NCI-H524 treated with DMSO at 0.1 percent for 48 hours (cell line): ENCODE results near the gene STAT3.

Experiments
- DNase-seq: peaks from one replicate; lab custom pipeline; 2025; lab: John Stamatoyannopoulos, UW

STAT3 gene

DNA sequence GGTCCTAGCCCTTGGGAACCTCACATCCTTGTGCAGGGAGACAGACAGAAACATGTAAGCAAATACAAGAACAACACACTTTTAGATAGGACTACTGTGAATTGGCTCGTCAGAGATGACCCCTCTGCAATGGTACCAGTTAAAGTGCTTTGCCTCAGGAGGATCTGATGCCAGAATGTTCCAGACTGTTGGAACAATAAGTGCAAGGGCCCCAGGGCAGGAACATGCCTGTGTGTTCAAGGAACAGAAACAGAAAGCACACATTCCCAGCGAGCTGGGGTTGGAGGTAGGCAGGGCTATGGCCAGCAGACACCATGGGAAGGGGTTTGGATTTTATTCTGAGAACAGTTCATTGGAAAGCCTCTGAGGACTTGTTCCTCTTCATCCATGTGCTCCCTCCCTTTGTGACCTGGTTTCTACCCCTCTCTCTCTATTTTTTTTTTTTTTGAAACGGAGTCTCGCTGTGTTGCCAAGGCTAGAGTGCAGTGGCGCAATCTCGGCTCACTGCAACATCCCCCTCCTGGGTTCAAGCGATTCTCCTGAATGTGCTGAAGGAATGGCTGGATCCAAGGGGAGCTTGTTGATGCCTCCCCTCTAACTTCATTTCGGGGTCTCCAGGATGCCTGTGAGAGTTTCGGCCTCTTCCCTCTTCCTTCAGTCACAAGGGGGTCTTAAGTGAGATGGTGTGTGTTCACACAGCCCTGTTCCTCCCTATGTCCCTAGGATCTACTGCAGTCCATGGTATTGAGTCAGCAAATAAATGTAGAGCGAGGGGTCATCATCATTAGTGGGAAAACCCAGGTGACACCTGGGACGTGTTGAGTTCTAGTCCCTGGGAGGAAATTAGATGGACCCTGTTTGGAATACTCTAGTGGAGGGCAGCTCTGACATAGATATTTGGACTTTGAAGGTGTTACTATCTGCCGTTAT lies 93.5 kb downstream of the STAT3 start:
- DNase-seq, result no peak

DNA sequence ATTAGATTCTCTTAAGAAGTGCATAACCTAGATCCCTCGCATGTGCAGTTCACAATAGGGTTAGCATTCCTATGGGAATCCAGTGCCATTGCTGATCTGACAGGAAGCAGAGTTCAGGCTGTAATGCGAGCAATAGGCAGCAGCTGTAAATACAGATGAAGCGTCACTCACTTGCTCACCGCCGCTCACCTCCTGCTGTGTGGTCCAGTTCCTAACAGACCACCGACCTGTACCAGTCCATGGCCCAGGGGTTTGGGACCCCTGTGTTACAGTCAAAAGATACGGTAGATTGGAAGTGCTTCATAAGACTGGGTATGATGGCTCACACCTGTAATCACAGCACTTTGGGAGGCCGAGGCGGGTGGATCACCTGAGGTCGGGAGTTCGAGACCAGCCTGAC lies 97.1 kb downstream of the STAT3 start:
- DNase-seq, result no peak

DNA sequence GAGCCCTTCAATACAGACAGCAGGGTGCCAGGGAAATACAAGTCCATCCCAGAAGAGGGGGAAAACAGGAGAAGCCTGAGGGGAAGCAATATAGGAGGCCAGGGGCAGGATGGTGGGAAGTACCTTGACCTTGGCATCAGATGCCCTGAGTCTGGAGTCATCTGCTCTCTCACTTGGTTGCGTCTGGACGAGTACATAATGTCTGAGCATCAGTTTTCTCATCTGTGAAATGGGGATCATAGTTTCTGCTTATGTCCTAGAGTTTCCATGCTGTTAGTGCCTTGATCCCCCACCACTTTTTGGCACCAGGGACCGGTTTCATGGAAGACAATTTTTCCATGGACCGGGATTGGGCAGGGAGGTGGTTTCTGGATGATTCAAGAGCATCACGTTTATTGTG lies 97.7 kb downstream of the STAT3 start:
- DNase-seq, result no peak

DNA sequence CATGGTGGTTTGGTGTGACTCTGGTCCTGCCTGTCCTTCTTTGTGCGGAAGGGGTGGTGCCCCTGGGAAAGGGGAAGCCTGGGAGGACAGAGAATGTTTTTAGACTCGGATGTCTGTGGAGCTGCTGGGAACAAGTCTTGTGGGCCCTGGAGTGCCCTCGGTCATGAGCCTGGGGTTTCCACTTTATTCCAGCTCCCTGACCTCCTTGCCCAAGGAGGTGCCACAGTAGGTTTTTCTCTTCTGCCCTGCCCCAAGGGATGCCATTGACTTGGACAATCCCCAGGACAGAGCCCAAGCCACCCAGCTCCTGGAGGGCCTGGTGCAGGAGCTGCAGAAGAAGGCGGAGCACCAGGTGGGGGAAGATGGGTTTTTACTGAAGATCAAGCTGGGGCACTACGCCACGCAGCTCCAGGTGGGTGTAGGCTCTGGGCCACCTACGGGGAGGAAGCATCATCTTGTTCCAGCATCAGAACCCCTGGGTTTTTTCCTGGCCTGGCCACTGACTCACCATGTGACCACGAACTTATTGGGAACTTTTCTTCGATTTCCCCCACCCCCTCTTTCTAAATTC lies 98.5 kb downstream of the STAT3 start:
- DNase-seq, result no peak

DNA sequence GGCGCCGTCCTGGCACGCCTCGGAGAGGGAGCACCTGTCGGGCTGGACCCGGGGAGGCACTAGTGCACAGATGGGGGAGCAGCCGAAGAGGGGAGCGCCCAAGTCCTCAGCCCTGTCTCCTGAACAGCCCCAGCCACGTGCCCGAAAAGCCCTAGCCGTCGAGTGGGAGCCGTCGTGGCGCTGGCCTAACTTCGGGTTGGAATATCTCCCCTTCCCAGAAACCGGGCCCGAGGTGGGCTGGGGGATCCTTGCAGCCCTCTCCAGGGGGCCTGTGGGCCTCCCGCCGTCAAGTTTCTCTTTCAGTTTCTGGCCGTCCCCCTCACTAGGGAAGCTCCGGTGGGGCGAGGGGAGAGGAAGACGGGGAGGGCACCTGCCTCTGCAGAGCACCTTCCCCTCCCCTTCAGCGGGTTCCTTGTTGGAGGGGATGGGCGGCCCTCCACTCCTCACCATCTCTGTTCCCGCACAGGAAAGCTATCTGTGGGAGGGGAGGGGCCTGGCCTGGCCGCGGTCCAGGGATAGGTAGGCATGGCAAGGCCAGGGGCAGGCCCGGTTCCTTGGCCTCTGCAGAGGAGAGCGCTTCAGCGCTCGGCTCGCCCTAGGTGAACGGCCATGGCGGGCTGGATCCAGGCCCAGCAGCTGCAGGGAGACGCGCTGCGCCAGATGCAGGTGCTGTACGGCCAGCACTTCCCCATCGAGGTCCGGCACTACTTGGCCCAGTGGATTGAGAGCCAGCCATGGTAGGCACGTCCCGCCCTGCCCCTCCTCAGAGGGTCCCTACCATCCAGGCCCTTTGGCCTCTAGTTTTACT lies 99.2 kb downstream of the STAT3 start:
- no peak for DNase-seq

DNA sequence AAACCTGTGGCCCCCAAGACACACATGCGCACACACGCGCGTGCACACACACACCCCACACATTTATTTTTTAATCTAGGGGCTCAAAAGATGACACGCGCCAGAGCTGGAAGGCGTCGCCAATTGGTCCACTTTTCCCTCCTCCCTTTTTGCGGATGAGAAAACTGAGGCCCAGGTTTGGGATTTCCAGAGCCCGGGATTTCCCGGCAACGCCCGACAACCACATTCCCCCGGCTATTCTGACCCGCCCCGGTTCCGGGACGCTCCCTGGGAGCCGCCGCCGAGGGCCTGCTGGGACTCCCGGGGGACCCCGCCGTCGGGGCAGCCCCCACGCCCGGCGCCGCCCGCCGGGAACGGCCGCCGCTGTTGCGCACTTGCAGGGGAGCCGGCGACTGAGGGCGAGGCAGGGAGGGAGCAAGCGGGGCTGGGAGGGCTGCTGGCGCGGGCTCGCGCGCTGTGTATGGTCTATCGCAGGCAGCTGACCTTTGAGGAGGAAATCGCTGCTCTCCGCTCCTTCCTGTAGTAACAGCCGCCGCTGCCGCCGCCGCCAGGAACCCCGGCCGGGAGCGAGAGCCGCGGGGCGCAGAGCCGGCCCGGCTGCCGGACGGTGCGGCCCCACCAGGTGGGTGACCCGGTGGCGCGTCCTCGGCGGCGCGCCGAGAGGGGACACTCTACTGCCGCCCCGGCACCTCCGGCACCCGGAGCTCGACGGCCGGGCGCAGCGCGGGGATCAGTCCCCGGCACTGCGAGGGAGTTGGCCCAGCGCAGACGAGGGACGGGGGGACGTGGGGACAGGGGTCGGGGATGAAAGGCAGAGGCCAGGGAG lies 100.1 kb downstream of the STAT3 start, which contains the start of gene STAT5A:
STAT5A (plus strand) TSS at position 522 of the 826 bp plus-strand sequence. CDS start 914 bp downstream, outside the sequence.
- no peak for DNase-seq

DNA sequence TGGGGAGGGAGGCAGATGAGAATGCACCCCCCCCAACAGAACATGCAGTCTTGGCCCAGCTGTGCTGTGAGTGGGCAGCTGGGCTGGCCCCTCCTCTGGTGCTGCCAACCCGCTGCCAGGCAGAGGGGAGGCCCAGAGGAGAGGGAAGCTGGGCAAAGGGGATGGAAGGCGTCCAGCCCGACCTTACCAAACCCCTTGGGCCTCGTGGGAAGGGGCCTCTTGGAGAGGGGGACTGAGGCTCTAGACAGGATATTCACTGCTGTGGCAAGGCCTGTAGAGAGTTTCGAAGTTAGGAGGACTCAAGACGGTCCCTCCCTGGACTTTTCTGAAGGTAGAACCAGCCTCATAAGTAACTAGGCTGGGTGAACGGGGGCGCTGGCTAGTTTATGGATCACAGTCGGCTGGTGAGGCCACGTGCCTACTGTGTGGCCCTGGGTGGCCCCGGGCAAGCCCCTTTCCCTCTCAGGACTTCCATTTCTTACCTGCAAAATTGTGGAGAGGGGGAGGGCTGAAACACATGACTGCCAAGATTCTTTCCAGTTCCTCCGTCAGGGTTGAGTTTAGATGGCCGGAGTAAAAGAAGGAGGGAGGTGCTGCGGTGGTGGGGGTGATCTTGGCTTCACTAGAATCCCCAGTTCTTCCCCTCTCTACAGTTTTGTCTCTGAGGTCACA lies 100.8 kb downstream of the STAT3 start:
- DNase-seq, result no peak

DNA sequence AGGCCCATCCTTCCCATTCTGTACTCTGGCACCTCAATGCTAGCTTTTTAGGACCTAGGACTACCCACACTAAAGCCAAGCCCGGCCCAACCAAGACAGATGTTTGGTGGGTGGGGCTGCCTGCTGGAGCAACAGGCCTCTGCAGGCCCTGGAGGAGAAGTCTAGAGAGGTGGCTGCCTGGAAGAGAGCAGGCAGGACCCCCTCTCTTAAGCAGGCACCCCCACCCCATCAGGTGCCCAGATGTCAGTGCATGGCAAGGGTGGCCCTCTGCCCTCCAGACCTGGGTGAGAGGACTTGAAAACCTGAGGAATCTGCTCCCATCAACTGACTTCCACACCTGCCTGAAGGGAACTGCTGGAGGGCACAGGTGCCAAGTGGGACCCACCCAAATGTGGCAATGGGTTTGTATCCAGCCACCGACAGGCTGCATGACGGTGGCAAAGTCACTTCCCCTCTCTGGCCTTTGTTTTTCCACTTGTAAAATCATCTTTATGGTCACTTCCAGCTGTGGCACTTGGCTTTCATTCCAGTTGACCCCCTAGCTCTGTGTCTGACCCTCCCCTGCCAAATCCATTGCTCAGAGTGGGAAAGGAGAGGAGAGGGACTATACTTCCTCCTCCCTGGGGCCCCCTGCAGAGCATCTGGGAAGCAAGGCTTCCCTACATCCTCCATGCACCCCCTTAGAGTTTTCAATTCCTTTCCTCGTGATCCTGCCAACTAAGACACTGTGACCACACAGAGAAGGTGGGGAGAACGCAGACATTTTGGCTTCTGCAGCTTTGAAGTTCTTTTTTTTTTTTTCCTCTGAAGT lies 101.6 kb downstream of the STAT3 start:
- no peak for DNase-seq

DNA sequence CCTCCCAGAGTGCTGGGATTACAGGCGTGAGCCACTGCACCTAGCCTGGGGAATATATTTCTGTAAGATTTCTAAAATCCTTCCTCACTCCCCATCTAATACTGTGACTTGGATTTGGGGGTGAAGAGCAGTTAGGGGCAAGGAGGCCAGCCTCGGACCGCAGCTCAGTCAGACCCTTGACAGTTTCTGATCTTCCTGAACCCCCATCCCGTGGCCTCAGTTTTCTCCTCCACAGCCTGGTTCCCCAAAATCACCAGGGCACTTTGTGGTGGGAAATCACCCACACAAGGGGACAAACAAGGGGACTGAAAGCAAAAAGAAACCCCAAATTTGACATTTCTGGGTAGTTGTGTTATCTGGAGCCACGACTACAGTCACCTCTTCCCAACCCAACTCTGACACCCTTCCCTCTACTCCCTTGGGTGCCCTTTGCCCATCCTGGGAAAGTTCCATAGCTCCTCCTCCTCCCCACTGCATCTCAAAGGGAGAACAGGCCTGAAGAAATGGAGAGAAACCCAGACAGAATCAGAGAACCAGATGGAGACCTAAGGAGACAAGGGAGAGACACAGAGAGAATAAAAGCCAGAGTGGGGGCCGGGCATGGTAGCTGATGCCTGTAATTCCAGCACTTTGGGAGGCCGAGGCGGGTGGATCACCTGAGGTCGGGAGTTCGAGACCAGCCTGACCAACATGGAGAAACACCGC lies 102.7 kb downstream of the STAT3 start:
- no peak for DNase-seq

DNA sequence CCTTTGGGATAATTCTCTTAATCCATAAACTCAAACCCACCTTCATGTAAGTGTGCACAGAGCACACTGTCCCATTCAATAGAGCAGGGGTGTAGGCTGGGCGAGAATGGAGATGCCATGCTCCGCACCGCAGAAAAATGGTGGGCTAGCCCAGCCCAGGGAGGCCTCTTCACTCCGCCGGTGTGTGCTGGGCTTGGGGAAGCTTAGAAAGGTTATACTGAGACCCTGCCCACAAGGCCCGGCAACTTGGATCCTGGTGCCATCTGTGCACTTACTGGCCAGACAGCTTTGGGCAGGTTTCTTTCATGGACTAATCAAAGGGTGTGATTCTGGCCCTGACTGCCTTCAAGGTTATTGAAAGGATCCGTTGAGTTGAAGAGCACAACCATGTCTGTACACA lies 103.7 kb downstream of the STAT3 start:
- DNase-seq, result no peak

DNA sequence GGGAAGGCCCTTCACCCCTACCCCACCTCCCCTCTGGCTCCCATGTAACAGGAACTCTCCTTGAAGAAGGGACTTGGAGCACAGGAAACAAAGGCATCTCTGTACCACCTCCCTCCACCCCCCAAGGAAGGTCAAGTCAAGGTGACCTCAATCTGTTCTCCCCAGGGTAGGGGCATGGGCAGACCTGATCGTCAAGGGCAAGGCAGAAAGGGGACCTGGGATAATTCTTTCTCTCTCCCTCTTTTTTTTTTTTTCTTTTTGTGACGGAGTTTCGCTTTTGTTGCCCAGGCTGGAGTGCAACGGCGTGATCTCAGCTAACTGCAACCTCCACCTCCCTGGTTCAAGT lies 104.2 kb downstream of the STAT3 start:
- no peak for DNase-seq

DNA sequence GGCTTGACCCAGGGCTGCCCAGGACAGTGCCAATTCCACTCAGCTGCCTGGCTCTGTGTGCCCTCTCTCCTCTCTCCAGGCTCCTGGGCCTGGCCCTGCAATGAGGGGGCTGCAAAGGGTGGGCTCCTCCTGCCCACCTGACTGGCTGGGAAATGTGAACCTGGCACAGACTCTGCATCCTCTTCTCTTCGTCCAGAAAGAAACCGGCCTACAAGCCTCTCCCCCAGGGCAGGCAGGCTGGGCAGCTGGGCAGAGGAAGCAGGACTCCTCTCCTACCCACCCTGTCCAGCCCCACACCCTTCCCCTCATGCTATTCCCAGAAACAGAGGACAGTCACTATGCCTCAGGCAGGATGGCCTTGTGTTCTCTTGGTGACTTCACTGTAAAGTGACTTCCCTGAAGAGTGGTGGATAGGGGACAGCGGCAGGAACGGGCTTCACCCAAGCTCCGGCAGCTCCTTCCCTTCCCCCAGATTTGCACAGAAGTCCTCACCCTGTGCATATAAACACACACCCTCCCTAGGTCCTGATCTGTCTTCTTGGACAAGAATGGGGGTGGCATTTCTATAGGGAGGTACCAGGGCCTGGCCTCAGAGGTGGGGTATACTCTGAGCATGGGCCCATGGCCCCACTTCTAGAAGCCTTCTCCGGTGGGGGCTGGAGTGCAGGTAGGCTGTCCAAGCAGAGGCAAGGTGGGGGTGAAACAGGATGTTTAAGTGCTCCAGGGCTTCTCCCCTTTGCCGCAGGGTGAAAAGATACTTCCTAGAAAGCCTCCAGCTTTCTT lies 104.8 kb downstream of the STAT3 start:
- no peak for DNase-seq

DNA sequence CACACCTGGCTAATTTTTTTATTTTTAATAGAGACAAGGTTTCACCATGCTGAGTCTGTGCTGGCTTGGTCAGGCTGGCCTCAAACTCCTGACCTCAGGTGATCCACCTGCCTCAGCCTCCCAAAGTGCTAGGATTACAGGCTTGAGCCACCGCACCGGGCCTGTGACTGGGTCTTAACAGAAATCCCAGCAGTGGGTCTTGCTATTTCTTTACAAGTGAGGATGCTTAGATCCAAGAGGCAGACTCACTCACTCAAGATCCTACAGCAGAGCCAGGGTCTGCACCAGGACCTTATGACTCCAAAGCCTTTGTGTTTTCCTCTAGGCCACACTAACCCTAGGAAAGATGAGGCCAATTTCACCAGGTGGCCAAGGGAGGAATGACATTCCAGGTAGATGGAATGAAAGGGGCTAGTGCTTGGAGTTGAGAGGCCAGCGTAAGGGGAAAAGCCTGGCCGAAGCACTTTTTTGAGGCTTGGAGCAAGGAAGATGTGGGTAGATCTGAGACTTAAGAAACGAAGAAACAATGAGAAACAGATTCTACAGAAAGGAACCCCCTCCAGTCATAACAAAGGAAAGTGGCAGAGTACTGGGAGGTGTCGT lies 105.7 kb downstream of the STAT3 start:
- DNase-seq, result no peak

DNA sequence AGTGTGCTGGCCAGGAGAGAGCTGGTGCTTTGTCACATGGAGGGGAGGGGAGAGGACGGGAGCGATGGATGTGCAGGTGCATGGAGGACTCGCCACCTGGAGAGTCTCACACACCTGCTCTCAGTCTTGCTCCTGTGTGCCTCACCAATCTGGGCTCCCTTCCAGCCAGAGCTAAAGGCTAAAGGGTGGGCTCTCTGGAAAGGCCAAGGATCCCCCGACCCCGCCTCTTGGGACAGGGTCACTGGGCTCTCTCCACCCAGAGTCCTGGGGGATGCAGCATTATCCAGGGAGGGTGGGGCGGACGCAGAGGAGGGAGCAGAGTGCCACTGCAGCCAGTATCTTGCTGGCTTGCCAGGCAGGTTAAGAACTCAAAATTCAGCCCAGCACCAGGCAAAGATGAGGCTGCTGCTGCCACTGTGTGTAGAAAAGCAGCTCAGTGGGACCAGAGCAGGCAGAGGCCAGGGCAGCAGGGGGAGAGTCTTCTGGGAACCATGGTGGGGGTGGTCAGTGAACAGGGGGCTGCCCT lies 106.6 kb downstream of the STAT3 start:
- DNase-seq, result no peak

DNA sequence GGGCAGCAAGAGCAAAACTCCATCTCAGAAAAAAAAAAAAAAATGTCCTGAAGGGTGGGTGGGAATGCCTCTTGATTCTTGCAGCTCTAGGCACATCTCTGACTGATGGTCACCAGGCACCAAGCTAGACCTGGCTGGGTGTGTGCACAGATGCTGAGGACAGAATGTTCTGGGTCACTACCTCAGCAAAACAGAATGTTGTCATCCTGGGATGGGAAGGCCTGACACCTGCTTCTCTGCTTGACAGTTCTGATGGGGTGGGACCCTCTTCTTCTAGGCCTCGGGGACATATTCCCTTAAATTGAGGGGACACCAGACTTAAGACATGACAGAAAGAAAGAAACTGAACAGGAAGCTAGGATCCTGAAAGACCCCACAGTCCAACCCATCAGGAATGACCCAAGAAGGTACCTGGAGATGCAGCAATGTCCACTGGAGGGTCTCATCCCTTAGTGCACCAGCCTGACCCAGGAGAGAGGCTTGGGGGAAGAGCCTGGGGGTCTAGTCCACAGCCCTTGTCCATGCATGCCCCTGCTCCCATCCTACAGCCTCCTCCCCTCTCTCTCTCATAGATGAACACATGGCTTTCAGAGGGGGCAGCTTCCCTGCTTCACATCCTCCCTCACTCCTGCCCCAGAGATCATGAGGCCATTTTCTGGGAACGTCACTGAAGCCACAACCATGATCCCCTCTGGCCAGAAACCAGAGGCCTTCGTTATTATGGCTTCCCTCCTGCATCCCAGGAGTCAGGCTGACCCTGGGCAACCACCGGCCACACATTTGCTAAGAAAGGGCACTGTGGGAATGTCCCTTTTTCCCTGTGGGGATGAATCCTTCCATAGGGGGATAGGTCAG lies 108.2 kb downstream of the STAT3 start:
- DNase-seq, result no peak

DNA sequence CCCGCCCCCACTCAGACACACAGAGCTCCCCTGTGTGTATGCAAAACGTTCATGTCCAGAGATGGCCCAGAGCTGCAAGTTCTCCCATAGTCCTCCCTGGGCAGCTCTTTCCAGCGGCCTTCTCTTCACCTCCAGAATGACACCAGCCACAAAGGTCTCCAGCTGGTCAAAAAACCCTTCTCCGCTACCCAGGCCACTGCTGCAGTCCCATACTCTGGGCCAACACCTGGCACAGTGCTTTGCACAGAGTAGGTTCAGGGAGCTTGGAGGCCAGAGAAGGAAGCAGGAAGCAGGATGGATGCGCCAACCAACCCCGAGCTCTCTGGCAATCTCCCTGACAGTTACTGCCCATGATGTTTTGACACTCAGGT lies 110.9 kb downstream of the STAT3 start:
- DNase-seq, result no peak

DNA sequence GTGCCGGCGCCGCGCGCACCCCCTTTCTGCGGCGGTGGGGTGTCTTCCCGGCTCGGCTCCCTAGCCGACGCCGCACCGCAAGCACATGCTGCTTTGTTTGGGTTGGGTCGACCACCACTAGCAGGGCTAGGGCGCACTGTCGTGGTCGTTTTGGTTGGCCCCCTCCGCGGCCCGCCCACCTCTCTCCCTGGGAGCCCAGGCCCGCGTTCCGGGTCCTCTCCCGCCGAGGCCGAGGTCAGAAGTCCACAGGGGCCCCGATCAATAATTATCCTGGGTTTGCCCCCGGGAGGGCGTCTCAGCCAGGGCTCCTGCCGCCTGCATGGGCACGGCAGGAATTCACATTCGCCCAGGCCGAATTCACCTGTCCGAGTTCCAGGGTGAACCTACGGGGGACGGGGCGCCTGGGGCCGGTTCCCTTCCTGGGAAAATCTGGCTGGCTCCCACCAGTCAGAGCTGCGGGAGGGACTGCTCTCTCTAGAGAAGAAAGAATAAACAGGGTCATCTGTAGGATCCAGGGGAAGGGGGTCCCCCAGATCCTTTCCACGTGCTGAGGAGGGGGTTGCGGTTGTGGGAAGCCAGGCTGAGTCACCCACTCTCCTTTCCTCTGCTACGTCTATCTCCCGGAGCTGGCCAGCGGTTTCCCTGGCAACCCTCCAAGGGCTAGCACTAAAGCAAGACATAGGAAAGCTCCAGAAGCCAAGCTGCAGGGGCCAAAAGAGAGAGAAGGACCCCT lies 111.5 kb downstream of the STAT3 start:
- DNase-seq, result no peak
